ENCODE results near the gene LAMC1.

The LAMC1 gene

GRCh38 chr1:183023146-183023600 is at the start of gene LAMC1:
TSS of gene LAMC1 (plus strand) at chr1:183023420. CDS start at chr1:183023717, 297 bp downstream.
- DNase-seq (ENCODE audit: low spot score): no peak

GRCh38 chr1:182974506-182975191 is 48.6 kb upstream of the LAMC1 start:
- no peak for DNase-seq (ENCODE audit: low spot score)

GRCh38 chr1:182977480-182977879 is 45.7 kb upstream of the LAMC1 start:
- no peak for DNase-seq (ENCODE audit: low spot score)

GRCh38 chr1:182978151-182978853 is 44.9 kb upstream of the LAMC1 start:
- DNase-seq (ENCODE audit: low spot score): no peak

- DNase-seq (ENCODE audit: low spot score): no peak
Observed at GRCh38 chr1:182984138-182984537, 39.1 kb upstream of the LAMC1 start.

- no peak for DNase-seq (ENCODE audit: low spot score)
Observed at GRCh38 chr1:182984621-182985020, 38.6 kb upstream of the LAMC1 start.

- no peak for DNase-seq (ENCODE audit: low spot score)
Observed at GRCh38 chr1:182985876-182986275, 37.3 kb upstream of the LAMC1 start.

- DNase-seq (ENCODE audit: low spot score): no peak
Observed at GRCh38 chr1:182990413-182991144, 32.6 kb upstream of the LAMC1 start.

- no peak for DNase-seq (ENCODE audit: low spot score)
Observed at GRCh38 chr1:182993746-182994145, 29.5 kb upstream of the LAMC1 start.

- no peak for DNase-seq (ENCODE audit: low spot score)
Observed at GRCh38 chr1:182995894-182996293, 27.3 kb upstream of the LAMC1 start.

GRCh38 chr1:182996816-182997215 is 26.4 kb upstream of the LAMC1 start:
- DNase-seq (ENCODE audit: low spot score): no peak

GRCh38 chr1:182998482-182998881 is 24.7 kb upstream of the LAMC1 start:
- DNase-seq (ENCODE audit: low spot score): no peak

GRCh38 chr1:183000167-183000962 is 22.9 kb upstream of the LAMC1 start:
- DNase-seq (ENCODE audit: low spot score): no peak

- no peak for DNase-seq (ENCODE audit: low spot score)
Observed at GRCh38 chr1:183002267-183002666, 21.0 kb upstream of the LAMC1 start.

- no peak for DNase-seq (ENCODE audit: low spot score)
Observed at GRCh38 chr1:183002797-183003196, 20.4 kb upstream of the LAMC1 start.

GRCh38 chr1:183003203-183003602 is 20.0 kb upstream of the LAMC1 start:
- DNase-seq (ENCODE audit: low spot score): no peak

- no peak for DNase-seq (ENCODE audit: low spot score)
Observed at GRCh38 chr1:183004141-183004540, 19.1 kb upstream of the LAMC1 start.

- DNase-seq (ENCODE audit: low spot score): no peak
Observed at GRCh38 chr1:183011859-183012258, 11.4 kb upstream of the LAMC1 start.

- DNase-seq (ENCODE audit: low spot score): no peak
Observed at GRCh38 chr1:183012301-183012994, 10.8 kb upstream of the LAMC1 start.

- no peak for DNase-seq (ENCODE audit: low spot score)
Observed at GRCh38 chr1:183019139-183019740, 4.0 kb upstream of the LAMC1 start.

GRCh38 chr1:183019860-183020259 is 3.4 kb upstream of the LAMC1 start:
- DNase-seq (ENCODE audit: low spot score): no peak
